CD4-positive, CD25-positive, alpha-beta regulatory T cell (primary cell): ENCODE data around the gene NEUROD6. TPM values are rescaled to one million over a fixed set of nuclear protein-coding genes. Genes with fewer than 3 reads are reported as not detected.

Experiments used
- ATAC-seq, 2 donors: fragments of 150-1000 bp; cut with Tn5 transposase; one replicate each; pipeline ENCODE4 v1.10.0; 2021; ENCODE audit warnings: low read depth in 2 of 2, moderate number of reproducible peaks in 2 of 2, moderate library complexity in 1 of 2
- DNase-seq, 3 donors: peaks; one replicate each; pipeline versions ENCODE4 v3.0.0 to v3.0.0-alpha.2; 2012 to 2022; ENCODE audit warnings: mixed read lengths in 1 of 3
- H3K27ac ChIP-seq: one replicate; pipeline ENCODE4 v1.7.0; 2013; ENCODE audit warnings: mild to moderate bottlenecking, low read length; ENCODE audit not compliant: insufficient read depth, poor library complexity, severe bottlenecking
- H3K27me3 ChIP-seq: one replicate; pipeline ENCODE4 v1.7.0; 2013; ENCODE audit warnings: low read length; ENCODE audit not compliant: control insufficient read depth, insufficient read depth
- H3K36me3 ChIP-seq: one replicate; pipeline ENCODE4 v1.7.0; 2013; ENCODE audit warnings: mild to moderate bottlenecking, low read length, moderate library complexity; ENCODE audit not compliant: control insufficient read depth, insufficient read depth
- H3K4me1 ChIP-seq: 2 replicates; pipeline ENCODE4 v1.7.0; 2013; ENCODE audit warnings: mild to moderate bottlenecking, low read length; ENCODE audit not compliant: insufficient read depth, control insufficient read depth, poor library complexity, severe bottlenecking
- H3K4me3 ChIP-seq: one replicate; pipeline ENCODE4 v1.7.0; 2013; ENCODE audit warnings: low read depth, mild to moderate bottlenecking, low read length, moderate library complexity
- H3K9me3 ChIP-seq, 2 experiments: 1 replicate in 1 of 2; 2 replicates in 1 of 2; pipeline ENCODE4 v1.7.0; 2013; ENCODE audit warnings: low read length in 2 of 2, mild to moderate bottlenecking in 1 of 2, moderate library complexity in 1 of 2; ENCODE audit not compliant: control insufficient read depth in 2 of 2
- H3K27ac Mint-ChIP-seq, 3 donors: one replicate each; pipeline ENCODE4 v1.8.0; 2020 to 2022; ENCODE audit warnings: mild to moderate bottlenecking in 3 of 3, mixed read lengths in 3 of 3, moderate library complexity in 2 of 3
- H3K27me3 Mint-ChIP-seq: one replicate; pipeline ENCODE4 v1.8.0; 2022; ENCODE audit warnings: mild to moderate bottlenecking, mixed read lengths
- H3K36me3 Mint-ChIP-seq: one replicate; pipeline ENCODE4 v1.8.0; 2020; ENCODE audit warnings: mixed read lengths
- H3K4me1 Mint-ChIP-seq, 4 donors: one replicate each; pipeline ENCODE4 v1.8.0; 2020 to 2022; ENCODE audit warnings: mixed read lengths in 4 of 4, mild to moderate bottlenecking in 1 of 4
- H3K4me3 Mint-ChIP-seq, 4 donors: one replicate each; pipeline ENCODE4 v1.8.0; 2020 to 2022; ENCODE audit warnings: mild to moderate bottlenecking in 4 of 4, mixed read lengths in 4 of 4, moderate library complexity in 3 of 4
- H3K9me3 Mint-ChIP-seq, 7 donors: one replicate each; pipeline ENCODE4 v1.8.0; 2020 to 2022; ENCODE audit warnings: mixed read lengths in 7 of 7, mild to moderate bottlenecking in 3 of 7, moderate library complexity in 2 of 7
- polyA plus RNA-seq, 4 donors: library from polyadenylated mRNA; unstranded; fragments of 300-500 nt; fragmentation: Illumina TruSeq; gene quantifications; one replicate each; pipeline ENCODE4 v1.2.3, GENCODE V29; 2021
- total RNA-seq: library from RNA; stranded (reverse); gene quantifications from one replicate; pipeline ENCODE4 v1.2.3, GENCODE V29; 2022

Gene NEUROD6
- total and polyA plus RNA-seq, 5 donors from 2014 or later, result not detected

DNA sequence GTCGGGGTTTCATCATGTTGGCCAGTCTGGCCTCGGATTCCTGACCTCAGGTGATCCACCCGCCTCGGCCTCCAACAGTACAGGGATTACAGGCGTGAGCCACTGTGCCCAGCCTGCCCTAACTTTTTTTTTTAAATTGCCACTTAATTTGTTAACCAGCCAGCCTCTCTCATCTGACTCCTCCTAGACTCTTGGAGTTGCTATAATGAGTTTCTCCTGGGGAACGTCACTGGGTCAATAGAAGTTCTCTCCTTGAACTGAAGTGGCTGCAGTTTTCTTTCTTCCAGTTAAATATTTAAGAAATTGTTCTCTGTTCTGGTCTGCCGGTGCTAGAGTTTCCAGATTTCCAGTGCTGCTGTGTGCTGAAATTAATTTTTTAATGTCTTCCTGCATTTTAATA is 27.6 kb downstream of the NEUROD6 start:
- Mint-ChIP-seq H3K27me3 (peaks cover 4% of the 10 kb centered on the region), H3K27ac (no peak overlapping the region), H3K4me1 (no peaks in the 10 kb centered on the region), H3K36me3 (no peaks in the 10 kb centered on the region), H3K4me3 (no peak overlapping the region), H3K9me3 (peaks cover 0 to 5% (median 0%) of the 10 kb centered on the region in 7 donors)
- Histone ChIP-seq H3K9me3 (no peaks in the 10 kb centered on the region), H3K4me1 (no peaks in the 10 kb centered on the region), H3K27ac (no peak overlapping the region), H3K36me3 (no peaks in the 10 kb centered on the region), H3K4me3 (no peak overlapping the region), H3K27me3 (no peaks in the 10 kb centered on the region)
- DNase-seq, result no peak
- no peak for ATAC-seq

DNA sequence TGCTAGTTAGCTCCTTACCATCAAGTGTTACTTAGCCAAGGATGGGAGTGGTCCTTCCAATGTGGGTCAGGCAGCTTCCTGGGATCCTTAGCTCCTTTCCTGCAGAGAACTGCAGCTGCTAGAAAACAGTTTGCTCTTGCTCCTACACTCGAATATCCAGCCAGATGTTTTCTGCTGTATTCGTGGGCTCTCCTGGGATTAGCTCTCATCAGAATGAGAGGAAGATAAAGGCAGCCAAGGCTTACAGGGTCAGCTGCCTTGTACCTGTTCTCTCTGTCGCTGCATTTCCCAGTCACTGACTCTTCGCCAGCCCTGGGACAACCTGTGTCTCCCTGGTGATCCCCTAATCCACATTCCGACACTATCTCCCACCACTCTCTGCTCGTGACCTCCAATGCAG is 29.0 kb downstream of the NEUROD6 start:
- ATAC-seq (no peak), DNase-seq (no peak)
- no peaks in the 10 kb centered on the region for H3K4me1 ChIP-seq
- no peaks in the 10 kb centered on the region for H3K36me3 ChIP-seq
- H3K4me3 Mint-ChIP-seq, result no peak overlapping the region
- no peaks in the 10 kb centered on the region for H3K27me3 ChIP-seq
- H3K9me3 ChIP-seq, result no peaks in the 10 kb centered on the region
- H3K27me3 Mint-ChIP-seq, result peaks cover 4% of the 10 kb centered on the region
- H3K9me3 Mint-ChIP-seq, result peaks cover 0 to 2% (median 0%) of the 10 kb centered on the region in 7 donors
- no peaks in the 10 kb centered on the region for H3K4me1 Mint-ChIP-seq
- H3K36me3 Mint-ChIP-seq, result no peaks in the 10 kb centered on the region
- H3K27ac Mint-ChIP-seq, result no peak overlapping the region
- H3K27ac ChIP-seq, result no peak overlapping the region
- no peak overlapping the region for H3K4me3 ChIP-seq

DNA sequence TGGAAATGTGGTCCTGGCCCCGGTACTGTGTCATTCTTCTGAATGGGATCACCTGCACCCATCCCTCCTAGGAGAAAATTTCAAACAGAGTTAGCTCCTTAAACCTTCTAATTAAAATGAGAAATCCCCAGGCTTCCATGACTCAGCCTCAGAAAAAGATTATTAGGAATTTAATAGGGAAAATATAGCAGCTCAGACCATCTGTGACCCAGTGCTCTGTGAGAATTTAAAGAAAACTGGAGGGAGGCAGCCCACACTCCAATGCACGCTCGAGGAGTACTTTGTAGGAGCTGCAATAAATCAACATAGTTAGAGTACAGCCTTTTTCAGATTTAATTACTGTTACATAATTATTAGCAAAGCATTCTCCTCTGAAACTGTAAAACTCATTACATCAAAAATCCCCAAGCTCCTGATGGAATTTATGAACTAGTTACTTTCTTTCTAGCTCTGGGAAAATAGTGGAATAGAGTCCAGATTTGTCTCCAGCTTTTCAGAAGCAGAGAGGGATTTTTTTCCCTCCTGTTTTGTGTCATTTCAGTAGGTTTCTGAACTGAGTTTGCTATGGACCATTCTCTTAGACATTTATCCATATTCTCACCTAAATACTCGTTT is 30.1 kb downstream of the NEUROD6 start:
- Mint-ChIP-seq H3K27ac (no peak overlapping the region), H3K27me3 (peaks cover 4% of the 10 kb centered on the region), H3K4me1 (no peaks in the 10 kb centered on the region), H3K9me3 (peaks cover 0 to 2% (median 0%) of the 10 kb centered on the region in 7 donors), H3K4me3 (no peak overlapping the region), H3K36me3 (no peaks in the 10 kb centered on the region)
- Histone ChIP-seq H3K27me3 (no peaks in the 10 kb centered on the region), H3K36me3 (no peaks in the 10 kb centered on the region), H3K27ac (no peak overlapping the region), H3K4me1 (no peaks in the 10 kb centered on the region), H3K4me3 (no peak overlapping the region), H3K9me3 (no peaks in the 10 kb centered on the region)
- DNase-seq (no peak), ATAC-seq (no peak)

DNA sequence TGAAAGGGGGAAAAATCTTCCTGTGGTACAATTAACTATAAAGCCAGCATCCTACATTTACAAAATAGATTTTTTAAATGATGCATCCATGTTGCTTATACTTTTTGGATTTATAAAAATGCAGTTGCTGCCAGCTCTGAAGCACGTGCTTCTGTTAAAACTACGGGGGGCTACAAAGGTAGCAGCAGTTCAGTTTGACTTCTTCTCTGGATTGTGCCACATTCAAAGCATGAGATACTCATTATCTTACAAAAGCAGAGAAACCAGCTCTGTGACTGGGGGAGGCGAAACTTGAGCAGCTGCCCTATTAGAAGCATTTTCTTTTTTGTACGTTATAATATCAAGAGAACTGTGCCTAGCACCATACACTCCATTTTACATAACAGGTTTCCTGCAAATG is 31.1 kb downstream of the NEUROD6 start:
- H3K27me3 ChIP-seq, result no peaks in the 10 kb centered on the region
- Mint-ChIP-seq H3K4me3 (no peak overlapping the region), H3K9me3 (peaks cover 0 to 2% (median 0%) of the 10 kb centered on the region in 7 donors), H3K27me3 (peaks cover 4% of the 10 kb centered on the region), H3K27ac (no peak overlapping the region), H3K36me3 (no peaks in the 10 kb centered on the region), H3K4me1 (no peaks in the 10 kb centered on the region)
- ATAC-seq (no peak), DNase-seq (no peak)
- no peaks in the 10 kb centered on the region for H3K4me1 ChIP-seq
- H3K9me3 ChIP-seq, result no peaks in the 10 kb centered on the region
- no peak overlapping the region for H3K4me3 ChIP-seq
- no peaks in the 10 kb centered on the region for H3K36me3 ChIP-seq
- H3K27ac ChIP-seq, result no peak overlapping the region

DNA sequence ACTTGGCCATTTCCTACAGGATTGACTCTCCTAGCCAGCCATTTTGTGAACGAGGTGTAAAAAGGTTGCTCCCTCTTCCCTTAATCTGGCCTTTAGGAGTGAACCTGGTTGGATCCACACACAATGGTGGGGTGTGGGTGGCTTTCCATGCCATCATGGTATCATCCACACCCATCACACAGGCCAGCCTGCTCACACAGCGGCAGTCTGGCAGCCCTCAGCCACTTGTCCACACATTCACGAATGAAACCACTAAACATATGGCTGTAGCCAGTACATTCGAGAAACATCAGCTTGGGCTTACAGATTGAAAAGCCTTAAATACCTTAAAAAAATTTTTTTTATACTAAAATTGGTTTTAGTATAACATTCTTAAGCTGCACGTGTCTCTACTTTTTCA is 31.9 kb downstream of the NEUROD6 start:
- H3K4me3 Mint-ChIP-seq, result no peak overlapping the region

DNA sequence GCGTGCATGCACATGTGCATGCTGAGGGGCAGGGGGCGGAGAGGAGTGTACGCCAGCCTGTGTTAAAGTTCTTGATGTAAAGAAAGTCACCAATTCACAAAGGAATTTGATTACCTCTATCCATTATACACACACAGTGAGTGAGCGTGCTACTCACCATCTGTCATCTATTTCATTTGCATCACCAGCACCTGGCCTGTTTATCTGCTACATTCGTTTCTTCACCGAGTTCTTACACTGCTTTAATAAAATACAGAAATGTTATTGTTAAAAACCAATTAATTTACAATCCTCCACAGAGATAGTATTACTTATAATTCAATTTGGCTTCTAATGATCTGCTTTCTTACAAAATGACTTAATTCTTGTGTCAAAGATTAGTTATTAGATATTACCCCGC is 32.6 kb downstream of the NEUROD6 start:
- Histone ChIP-seq H3K9me3 (no peaks in the 10 kb centered on the region), H3K4me3 (no peak overlapping the region), H3K4me1 (no peaks in the 10 kb centered on the region), H3K36me3 (no peaks in the 10 kb centered on the region), H3K27me3 (no peaks in the 10 kb centered on the region), H3K27ac (no peak overlapping the region)
- DNase-seq, result no peak
- H3K4me1 Mint-ChIP-seq, result no peaks in the 10 kb centered on the region
- H3K27ac Mint-ChIP-seq, result no peak overlapping the region
- H3K4me3 Mint-ChIP-seq, result no peak overlapping the region
- peaks cover 4% of the 10 kb centered on the region for H3K27me3 Mint-ChIP-seq
- peaks cover 0 to 5% (median 0%) of the 10 kb centered on the region in 7 donors for H3K9me3 Mint-ChIP-seq
- H3K36me3 Mint-ChIP-seq, result no peaks in the 10 kb centered on the region
- ATAC-seq, result no peak

More for the DNA sequence above, 31.9 kb downstream of the NEUROD6 start:
- Mint-ChIP-seq H3K27me3 (peaks cover 4% of the 10 kb centered on the region), H3K4me1 (no peaks in the 10 kb centered on the region), H3K27ac (no peak overlapping the region), H3K9me3 (peaks cover 0 to 5% (median 0%) of the 10 kb centered on the region in 7 donors), H3K36me3 (no peaks in the 10 kb centered on the region)
- H3K27me3 ChIP-seq, result no peaks in the 10 kb centered on the region
- H3K9me3 ChIP-seq, result no peaks in the 10 kb centered on the region
- no peak overlapping the region for H3K27ac ChIP-seq
- H3K4me3 ChIP-seq, result no peak overlapping the region
- no peak for DNase-seq
- H3K36me3 ChIP-seq, result no peaks in the 10 kb centered on the region
- no peaks in the 10 kb centered on the region for H3K4me1 ChIP-seq
- ATAC-seq, result no peak

DNA sequence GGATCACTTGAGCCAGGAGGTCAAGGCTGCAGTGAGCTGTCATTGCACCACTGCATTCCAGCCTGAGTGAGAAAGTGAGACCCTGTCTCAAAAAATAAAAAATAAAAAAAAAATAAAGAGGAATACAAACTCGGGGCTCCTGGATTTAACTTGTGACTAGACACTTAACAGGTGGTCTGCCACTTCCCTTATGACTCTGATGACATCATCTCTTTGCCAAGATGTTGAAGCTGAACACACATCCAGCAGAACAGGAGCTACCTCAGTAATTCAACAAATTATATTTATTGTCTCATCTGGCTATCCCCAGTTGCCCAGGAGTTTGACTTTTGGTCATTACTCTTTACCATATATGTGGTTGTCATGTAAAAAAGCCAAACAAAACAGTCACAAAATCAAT is 35.3 kb downstream of the NEUROD6 start:
- no peak overlapping the region for H3K4me3 ChIP-seq
- H3K27ac ChIP-seq, result no peak overlapping the region
- DNase-seq (no peak), ATAC-seq (no peak)
- no peaks in the 10 kb centered on the region for H3K36me3 Mint-ChIP-seq
- no peaks in the 10 kb centered on the region for H3K4me1 ChIP-seq
- H3K27ac Mint-ChIP-seq, result no peak overlapping the region
- H3K9me3 Mint-ChIP-seq, result peaks cover 0 to 5% (median 2%) of the 10 kb centered on the region in 7 donors
- no peaks in the 10 kb centered on the region for H3K36me3 ChIP-seq
- no peak overlapping the region for H3K4me3 Mint-ChIP-seq
- no peaks in the 10 kb centered on the region for H3K4me1 Mint-ChIP-seq
- no peaks in the 10 kb centered on the region for H3K27me3 ChIP-seq
- no peaks in the 10 kb centered on the region for H3K27me3 Mint-ChIP-seq
- no peaks in the 10 kb centered on the region for H3K9me3 ChIP-seq

DNA sequence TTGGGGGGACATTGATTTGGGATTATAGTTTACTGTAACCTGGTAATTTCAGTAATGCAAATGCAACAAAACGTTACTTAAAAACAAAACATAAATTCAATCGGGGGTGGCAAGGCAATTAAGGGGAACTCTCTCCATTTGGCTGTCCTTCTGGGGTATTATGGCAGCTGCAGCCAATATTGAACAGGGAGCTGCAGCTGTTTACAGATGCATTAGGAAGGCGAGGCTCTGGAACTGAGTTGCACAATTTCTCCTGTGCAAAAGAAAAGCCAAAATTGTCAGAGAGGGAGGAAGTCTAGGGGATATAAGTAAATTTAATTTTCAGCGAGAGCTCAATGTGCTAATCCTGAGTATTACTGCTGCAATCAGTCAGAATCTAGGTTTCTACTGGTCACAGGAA is 36.1 kb downstream of the NEUROD6 start:
- Histone ChIP-seq H3K27ac (no peak overlapping the region), H3K4me1 (no peaks in the 10 kb centered on the region), H3K27me3 (no peaks in the 10 kb centered on the region), H3K4me3 (no peak overlapping the region), H3K36me3 (no peaks in the 10 kb centered on the region), H3K9me3 (no peaks in the 10 kb centered on the region)
- H3K27me3 Mint-ChIP-seq, result no peaks in the 10 kb centered on the region
- no peak for DNase-seq
- no peaks in the 10 kb centered on the region for H3K4me1 Mint-ChIP-seq
- no peak for ATAC-seq
- no peak overlapping the region for H3K27ac Mint-ChIP-seq
- no peak overlapping the region for H3K4me3 Mint-ChIP-seq
- H3K36me3 Mint-ChIP-seq, result no peaks in the 10 kb centered on the region
- peaks cover 0 to 5% (median 2%) of the 10 kb centered on the region in 7 donors for H3K9me3 Mint-ChIP-seq
